ENCODE data around the gene SCN5A.
A peak's percentile ranks its signal among the peaks of the same experiment; 100 is the strongest.

SCN5A gene

DNA sequence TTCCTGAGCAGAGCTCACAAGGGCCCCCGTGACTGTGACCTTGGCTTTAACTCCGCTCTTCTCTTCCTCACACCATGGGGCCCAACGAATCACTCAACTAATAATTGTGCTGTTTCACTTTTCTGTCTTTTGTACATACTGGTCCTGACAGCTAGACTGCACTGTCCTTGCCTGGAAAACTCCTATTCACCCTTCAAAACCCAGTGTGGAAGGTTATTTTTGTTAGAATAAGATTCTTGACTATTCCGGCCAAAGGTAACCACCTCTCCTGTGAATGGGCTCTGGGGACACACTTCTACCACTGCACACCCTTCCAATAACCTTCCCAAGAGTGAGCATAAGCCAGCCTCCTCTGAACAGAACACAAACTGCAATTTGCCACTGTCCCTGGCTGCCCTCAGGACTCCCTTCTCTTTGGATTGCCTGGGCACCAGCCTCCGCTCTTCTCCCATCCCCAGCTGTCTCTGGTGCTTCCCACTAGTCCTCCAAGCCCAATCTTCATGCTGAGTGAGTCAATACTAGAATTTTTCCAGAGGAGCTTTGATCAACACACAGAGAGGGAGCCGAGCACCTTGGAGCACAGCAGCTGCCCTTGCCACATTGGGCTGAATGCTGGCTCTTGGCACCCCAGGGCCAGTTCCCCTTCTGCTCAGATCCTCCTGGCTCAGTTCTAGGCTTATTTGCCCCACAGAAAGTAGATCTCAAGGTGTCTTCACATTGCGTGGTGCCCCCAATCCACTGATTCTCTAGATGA lies 2.1 kb downstream of the SCN5A start:
- DNase-seq (ENCODE audit: low spot score): no peak

DNA sequence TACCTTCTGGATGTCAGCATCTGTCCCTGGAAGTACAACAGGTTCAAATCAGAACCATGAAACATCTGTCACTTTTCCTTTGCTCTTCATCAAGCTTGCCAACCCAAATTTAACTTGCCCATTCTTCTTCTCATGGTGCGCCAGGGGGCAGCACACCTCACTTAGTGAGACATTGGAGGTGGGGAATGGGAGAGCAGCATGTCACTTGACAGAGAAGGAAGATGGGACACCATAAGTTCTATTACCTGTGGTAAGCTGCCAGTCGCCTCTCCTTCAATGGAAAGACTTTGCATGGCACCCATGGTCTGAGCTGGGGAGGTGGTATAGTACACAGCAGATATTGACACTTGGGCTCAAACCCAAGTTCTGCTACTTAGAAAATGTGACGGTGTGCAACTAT lies 2.9 kb downstream of the SCN5A start:
- DNase-seq (ENCODE audit: low spot score): peak; percentile 71

DNA sequence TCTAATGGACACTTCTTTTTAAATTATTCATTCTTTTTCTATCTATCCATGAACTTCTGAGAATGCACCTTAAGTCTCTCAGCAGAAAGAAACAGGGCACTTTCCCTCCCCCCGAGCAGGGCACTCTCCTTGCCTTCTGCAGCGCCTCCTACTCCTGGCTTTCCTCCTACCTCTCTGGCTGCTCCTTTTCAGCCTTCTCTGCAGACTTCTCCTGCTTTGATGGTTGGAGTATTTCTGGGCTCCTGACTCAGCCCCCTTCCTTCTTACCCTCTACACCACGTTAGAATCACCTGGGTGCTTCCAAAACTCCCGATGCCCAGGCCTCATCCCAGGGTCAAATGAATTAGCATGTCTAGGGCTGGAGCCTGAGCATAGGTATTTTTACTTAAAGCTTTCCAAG lies 3.4 kb downstream of the SCN5A start:
- no peak for DNase-seq (ENCODE audit: low spot score)

DNA sequence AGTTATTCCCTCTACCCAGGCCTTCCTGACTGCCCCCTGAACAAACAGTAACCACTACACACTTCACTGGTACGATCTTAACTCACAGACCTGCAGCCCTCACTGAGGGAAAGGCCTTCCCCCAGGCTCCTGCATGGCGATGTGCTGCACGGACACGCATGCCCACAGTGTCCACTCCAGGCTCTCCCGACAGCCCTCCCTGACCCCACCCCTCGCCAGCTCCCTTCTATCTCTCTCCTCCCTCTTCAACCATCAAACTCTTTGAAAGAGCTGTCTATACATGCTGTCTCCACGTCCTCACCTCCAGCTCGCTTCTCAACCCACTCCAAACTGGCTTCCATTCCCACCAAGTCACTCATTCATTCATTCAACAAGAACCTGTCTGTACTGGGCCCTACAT lies 3.9 kb downstream of the SCN5A start:
- DNase-seq (ENCODE audit: low spot score): no peak

DNA sequence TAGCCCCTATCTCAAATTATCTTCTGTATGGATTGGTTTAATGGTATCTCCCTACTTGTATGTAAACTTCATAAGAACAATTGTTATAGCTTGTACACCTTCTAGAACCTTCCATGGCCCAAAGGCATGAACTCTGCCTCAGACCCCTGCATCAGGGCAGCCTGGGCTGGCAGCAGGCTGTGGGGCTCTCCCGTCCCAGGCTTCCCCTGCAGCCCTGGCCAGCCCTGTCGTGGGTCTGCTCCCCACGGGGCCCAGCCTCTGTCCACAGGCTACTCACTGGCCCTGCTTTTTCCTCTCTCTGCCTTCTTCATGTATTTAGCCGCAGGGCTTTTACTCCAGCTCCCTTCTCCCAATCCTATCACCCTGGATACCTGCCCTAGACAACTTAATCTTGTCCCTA lies 4.4 kb downstream of the SCN5A start:
- no peak for DNase-seq (ENCODE audit: low spot score)

DNA sequence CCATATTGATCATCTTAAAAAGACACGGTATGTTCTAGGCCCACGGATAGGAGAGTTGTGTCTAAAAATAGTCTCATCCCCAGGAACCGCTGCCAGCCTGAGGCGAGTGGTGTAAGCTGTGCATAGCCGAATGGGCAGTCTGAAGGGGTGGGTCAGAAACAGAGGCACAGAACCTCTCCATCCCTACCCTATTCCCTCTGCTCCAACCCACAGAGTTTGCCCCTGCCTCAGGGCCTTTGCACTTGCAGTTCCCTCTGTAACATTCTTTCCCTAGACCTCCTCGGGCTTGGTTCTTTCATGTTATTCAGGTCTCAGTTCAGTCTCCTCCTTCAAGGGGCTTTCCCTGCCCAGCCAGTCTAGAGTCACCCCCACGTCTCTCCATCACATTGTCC lies 4.8 kb downstream of the SCN5A start:
- no peak for DNase-seq (ENCODE audit: low spot score)

DNA sequence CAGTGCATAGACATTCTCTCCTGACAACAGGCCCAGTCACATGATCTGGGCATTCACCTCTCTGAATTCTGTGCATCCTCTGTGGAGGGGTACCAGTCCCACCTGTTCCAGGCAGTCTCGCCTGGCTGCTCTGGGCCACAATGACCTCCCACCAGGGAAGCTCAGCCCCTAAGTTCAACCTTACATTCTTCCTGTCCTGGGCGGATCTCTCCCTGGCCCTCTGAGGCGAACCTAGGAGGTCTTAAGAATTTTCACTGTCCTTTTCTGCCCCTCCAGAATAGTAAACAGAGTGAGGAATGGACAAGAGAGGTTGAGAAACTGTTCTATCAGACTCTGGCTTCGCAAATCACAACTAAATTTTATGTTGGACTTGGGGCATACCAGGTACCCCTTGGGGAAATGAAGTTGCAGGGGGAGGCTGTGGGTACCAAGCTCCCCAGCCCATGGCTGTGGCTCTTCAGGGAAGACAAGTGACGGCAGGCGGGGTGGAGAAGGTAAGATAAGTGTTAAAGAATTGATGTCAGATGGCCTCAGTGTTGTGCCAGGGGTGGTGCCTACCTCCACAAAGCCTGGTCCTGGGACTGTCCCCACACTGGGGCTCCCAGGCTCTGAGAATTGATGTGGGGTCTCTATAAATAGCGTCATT lies 5.3 kb downstream of the SCN5A start:
- no peak for DNase-seq (ENCODE audit: low spot score)

DNA sequence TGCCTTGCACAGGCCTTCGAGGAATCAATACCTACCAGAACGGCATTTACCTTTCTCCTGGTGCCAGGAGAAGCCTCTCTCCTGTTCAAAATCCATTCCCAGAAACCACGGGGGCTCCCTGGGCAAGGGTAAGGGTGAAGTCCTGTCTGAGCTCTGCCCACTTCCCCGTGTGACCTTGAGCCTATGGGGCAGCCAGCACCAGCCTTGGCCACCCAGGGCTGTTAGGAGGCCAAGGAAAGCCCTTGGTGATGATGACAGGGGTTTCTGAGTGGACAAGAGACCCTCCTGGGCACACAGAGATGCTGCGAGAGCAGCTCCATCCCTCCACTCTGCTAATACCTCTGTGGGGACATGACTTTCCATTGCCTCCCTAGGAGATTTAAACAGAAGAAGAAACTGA lies 5.9 kb downstream of the SCN5A start:
- no peak for DNase-seq (ENCODE audit: low spot score)

DNA sequence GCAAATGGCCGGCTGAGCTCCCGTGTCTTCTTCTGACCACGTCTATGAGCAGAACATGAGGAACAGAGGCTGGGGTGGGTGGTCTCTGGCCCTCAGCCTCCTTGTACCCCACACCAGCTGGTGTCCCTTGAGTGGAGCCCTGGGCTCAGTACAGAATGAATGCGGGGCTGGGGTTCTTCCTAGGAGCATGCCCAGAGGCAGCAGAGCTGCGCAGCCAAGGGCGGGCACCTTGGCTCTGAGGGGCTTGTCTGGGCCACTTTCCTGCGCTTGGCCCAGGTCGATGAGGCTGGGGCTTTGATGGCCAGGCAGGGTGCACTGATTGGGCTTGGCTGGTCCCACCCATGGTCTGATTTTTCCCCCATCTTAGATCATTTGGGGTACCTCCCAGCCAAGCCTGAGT lies 6.4 kb downstream of the SCN5A start:
- no peak for DNase-seq (ENCODE audit: low spot score)

DNA sequence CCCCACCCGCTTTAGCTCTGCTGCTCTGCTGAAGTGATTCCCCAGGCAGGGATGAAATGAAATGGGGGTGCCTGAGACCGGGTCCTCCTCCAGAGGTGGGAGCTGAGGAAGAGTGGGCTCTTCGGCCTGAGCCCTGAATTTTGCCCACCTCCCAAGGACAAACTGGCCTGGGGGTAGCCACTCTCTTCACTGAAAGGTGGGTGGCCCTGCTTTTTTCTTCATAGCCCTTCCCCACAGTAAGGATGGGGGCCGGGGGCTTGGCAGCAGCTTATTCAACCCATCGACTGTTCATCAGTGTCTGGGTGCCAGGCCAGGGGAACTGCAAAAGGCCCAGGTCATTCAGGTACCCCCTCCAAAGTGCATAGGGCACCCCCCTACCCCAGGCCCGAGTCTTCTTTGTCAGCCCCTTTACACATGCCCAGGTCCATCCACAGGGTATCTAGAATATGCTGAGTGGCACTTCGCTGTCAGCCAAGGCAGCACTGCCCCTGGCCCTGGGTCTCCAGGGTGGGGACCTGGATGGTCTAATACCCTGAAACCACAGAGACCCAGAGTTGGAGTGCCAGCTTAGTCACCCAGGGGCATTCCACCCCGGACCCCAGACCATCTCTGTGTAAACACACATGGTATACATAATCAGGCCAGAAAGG lies 7.9 kb downstream of the SCN5A start:
- DNase-seq (ENCODE audit: low spot score): no peak

DNA sequence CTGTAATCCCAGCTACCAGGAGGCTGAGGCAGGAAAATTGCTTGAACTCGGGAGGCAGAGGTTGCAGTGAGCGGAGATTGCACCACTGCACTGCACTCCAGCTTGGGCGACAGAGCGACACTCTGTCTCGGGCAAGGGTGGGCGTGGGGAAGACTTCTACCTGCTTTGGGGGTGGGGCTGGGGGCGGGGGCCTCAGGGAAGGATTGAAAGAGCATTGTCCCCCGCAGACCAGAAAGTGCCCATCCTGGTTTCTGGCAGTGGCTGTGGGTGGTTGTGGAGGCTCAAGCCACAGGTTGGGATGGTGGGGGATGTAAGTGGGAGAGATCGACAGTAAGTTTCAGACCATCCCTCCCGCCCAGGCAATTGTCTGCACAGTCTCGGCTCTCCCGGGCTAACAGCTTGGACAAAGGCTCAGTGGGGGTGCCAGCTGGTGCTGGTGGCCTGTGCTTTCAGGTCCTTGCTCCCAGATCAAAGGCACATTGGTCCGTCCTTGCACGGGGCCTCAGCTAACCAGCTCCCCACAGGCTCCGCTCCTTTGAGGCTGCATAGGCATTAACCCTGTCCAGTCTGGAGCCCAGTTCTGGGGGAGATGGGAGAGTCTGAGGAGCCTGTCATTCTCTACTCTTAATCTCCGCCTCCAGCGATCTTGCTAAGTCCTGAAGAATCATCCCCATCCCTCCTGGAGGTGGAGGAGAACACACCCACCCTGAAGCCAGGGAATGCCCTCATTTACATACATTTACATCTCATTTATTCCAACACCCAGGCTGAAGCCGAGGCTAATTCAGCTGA lies 8.6 kb downstream of the SCN5A start:
- DNase-seq (ENCODE audit: low spot score): no peak

DNA sequence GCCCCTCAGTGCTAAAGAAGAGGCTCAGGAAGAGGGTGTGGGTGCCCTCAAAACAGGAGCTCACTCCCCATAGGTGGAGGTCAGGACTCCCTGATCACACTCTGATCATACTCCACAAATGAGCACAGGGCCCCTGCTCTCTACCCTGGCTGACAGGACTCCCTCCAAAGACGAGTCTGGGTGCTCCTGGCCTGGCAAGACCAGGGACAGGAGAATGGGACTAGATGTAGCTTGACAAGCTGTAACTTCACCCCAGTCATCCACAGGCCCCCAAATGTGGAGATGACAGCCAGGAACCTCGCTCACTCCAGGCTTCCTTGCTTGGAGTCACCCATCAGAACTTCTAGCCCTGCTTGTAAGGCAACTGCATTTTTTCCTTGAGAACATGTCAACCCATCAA lies 11.1 kb downstream of the SCN5A start:
- DNase-seq (ENCODE audit: low spot score): no peak

DNA sequence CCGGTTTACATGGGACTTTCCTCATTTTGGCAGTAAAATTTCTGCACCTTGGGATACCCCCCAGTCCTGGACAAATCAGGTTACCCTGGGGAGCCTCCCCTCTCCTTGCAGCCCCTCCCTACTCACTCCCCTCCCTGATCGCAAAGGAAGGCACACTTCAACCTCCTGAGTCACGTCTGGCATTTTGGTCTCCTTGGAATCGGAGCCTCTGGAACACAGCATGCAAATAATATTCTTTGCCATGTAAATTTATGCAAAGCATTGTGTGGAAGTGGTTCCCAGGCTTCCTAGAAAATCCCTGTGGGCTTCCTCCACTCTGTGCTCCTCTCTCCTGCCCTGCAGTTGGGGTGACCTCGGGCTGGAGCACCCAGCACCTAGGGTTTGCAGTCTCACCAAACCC lies 11.6 kb downstream of the SCN5A start:
- DNase-seq (ENCODE audit: low spot score): no peak

DNA sequence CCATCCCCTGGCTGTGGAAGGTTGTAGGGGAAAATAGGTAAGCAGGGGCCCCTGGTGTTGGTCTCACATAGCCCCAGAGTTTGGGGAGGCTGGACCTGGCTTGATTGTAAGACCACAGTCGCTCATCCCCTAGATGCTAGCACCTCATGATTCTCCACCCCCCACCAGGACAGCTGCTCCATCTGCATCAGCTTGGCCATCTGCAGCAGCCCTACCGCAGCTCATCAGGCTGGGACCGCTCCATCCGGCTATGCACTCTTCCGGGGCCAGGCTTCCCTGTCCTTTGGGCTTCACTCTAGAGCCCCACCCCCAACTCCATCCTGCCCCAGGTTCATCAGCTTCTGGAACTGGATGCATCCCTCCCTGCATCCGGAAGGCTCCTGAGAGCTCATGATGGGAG lies 12.6 kb downstream of the SCN5A start:
- DNase-seq (ENCODE audit: low spot score): no peak

DNA sequence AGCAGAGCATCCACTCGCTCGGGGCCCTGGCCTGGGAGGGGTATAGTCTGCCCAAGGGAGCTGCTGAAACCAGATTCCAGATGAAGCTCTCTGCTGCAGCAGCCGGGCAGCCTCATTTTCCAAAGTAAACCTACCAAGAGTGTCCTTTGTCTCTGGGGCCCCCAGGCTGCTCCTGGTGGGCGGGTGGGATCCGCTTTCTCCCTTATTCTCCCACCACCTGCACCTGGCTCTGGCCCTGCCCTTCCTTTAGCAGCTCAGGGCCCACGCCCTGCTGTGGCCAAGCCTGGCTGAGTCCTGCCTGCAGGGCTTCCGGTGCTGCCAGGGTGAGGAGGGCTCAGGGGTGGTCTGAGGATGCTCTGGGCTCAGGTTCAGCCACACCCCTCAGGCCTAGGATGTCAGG lies 13.0 kb downstream of the SCN5A start:
- DNase-seq (ENCODE audit: low spot score): no peak

DNA sequence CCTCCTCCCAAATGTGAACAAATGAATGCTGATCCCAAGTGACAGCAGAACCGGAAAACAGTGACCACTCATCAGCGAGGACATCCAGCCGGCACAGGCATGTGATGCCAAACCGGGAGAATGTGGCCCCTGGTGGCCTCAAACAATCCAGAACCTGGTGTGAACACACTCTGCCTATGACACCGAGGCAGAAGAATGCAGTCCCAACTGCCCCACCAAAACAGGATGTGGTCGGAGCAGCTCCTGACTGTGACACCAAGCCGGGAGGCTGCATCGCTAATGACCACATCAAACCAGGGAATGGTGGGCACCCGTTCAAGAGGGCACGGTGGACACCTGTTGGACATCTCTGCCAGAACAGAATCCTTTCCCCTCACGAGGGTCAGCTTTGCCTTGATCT lies 15.4 kb downstream of the SCN5A start:
- no peak for DNase-seq (ENCODE audit: low spot score)

DNA sequence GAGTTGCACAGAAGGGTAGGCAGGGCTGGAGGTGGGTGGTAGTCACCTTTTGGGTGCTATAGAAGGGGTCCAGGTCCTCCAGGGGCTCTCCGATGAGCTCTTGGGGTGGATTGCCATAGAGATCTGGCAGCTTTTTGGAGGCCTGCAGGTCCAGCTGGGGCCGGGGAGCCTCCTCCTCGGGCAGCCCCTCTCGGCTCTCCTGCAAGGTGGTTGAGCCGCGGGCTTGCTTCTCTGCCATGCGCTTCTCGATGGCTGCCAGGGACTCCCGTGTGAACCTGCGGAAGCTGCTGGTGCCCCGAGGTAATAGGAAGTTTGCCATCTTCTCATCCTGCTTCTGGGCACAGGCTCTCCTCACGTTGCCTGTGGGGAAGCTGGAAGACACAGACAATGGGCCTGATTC lies 16.5 kb downstream of the SCN5A start:
- DNase-seq (ENCODE audit: low spot score): no peak

DNA sequence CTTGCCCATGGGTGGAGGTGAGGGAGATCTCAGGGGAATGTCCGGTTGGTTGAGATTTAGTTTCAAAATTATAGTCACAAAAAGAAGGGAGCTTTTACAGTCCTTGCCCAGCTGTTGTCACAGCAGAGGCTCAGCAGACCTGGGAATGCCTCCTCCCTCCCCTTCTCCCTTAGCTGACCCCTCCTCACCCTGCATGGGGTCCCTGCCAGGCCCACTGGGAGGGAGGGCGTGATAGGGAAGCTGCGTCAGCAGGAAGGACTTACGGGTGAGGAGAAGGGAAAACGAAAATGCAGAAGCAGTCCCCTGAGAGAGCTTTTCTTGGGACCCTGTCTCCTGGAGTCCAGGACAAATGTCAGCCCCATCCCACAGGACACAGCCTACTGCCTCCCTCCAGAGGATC lies 18.9 kb downstream of the SCN5A start:
- no peak for DNase-seq (ENCODE audit: low spot score)

DNA sequence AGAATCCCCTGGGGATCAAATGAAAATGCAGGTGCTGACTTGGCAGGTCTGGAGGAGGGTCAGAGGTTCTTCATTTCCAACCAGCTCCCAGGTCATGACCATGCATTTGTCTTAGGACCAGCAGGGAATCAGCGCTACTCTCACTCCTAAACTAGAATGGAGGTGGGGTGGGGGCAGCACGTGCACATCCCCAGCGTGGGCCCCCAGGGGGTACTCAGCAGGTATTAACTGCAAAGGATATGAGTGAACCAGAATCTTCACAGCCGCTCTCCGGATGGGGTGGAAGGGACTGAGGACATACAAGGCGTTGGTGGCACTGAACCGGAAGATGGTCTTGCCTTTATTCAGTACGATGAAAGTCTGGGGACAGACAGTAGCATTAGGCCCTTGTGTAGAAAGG lies 19.4 kb downstream of the SCN5A start:
- DNase-seq (ENCODE audit: low spot score): no peak

DNA sequence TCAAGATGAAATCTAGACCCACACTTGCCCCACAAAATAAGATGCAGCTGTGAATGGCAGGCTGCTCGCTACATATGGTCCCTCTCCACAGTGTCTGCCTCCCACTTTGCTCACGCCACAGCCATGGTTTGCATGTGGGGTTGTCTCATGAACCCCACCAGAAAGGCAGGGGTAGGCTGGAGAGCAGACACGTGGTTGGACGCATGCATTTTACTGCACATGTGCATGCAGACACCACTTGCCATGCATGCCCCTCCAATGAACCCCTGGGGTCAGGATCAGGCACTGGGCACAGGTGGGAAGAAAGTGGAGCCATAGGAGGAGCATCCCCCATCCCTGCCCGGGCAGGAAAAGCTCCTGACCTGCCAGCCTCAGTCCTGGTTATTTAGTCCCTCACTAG lies 20.7 kb downstream of the SCN5A start:
- no peak for DNase-seq (ENCODE audit: low spot score)

DNA sequence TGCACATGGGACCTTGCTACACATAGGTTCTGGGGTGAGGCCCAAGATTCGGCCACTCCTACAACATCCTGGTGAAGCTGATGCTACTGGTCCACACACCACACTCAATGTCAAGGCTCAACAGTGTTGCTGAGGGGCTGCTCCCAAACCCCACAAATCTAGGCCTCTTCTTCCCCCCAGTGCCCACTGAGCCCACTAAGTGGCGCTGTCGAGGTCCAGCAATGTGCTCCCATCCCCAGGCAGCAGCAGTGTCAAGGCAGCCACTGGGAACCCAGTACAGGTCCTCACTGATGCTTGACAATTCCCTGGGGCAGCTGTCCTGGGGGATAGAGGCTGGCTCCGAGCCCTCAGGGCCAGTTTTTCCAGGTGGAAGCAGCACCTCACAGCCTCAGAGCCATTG lies 21.5 kb downstream of the SCN5A start:
- peak; percentile 59 for DNase-seq (ENCODE audit: low spot score)

DNA sequence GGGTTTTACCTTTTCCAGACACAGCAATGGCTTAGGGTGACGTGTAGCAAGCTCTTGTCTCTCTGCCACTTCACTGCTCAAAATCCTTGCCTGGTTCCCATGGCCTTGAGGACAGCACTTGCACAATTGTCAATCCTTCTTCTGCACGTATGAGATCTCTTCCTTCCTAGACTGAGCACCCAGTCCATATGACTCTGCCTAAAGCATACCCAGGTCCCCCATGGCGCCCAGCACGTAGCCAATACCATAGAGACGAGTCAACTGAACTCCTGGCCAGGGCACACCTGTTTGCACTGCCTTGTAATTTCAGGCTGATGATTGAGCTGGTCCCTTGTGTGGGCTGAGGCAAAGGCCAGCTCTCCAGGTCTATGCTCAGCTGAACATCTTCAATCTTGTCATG lies 23.3 kb downstream of the SCN5A start:
- no peak for DNase-seq (ENCODE audit: low spot score)

DNA sequence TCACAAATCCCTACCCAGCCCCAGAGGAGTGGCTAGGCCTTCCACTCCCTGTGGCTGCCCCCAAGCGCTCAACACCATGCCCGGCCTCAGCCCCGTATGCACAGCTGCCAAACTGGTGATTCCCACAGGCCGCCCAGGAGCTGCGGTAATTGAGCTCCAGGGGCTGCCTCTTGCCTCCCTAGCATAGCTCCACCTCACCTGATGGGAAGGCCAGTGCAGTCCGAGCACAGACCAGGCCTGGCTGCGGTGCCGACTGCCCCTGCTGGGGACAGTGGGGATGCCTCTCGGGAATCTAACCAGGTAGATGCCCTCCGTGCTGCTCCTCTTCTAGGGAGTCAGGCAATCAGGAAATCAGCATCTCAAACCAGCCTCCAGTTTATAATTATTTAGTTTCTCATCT lies 25.9 kb downstream of the SCN5A start:
- no peak for DNase-seq (ENCODE audit: low spot score)
